SK-N-DZ (cell line): Measurements from ENCODE around the gene ZNF516.

Experiments
- DNase-seq: peaks from one replicate; pipeline ENCODE4 v3.0.0-alpha.2; 2015; ENCODE audit warnings: low spot score

ZNF516 gene

GRCh38 chr18:76422121-76422520, 72.9 kb downstream of the ZNF516 start:
- DNase-seq: no peak

DNA sequence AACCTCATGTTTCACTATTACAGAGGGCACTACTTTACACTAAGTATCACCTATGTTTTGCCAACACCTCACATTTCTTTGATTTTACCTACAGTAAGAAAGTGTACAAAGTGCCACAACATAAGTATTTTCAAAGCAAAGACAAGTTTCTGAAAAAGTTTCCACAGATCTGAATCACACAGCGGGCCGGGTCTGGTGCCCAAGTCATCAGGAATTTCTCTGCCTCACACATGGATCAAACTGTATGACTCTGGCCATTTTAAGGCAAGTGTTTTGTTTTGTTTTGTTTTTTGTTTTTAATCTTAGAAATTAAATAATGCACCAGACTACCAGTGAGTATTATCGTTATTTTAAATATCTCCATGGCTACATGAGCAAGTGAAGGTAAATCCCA, 73.4 kb downstream of the ZNF516 start:
- no peak for DNase-seq

DNA sequence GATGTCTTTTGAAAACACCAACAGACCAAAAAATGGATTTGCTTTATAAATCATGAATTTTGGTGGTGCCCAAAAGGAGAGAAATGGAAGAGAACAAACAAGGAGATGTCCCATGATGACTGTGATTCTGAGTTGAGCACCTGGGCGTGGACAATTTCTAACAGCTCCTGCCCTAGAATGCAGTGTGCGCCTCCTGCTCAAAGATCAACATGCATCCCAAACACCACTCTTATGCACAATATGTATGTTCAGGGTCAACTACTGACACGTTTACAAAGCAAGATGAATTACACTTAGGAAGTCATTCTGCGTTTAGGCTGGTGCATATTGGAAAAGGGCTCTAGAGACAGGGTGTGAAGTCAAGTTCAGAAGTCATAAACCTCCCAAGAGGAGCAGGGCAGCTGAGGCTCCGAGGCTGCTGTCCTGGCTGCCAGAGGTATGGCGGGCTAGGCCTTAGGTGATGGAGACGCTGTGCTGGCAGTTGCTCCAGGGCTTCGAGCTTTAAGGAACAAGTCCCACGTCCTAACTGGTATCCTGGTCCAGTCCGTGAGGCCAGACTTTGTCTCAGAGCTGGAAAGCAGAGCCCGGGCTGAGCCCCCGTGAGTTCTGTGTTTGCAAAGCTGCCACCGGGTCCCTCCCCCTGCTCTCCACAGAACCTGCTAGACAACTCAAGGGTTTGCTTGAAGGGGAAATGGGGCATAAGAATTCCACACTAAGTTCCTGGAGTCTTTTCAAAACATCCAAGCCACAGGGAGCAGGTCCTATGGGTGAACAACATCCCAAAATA, 74.0 kb downstream of the ZNF516 start:
- DNase-seq: no peak

DNA sequence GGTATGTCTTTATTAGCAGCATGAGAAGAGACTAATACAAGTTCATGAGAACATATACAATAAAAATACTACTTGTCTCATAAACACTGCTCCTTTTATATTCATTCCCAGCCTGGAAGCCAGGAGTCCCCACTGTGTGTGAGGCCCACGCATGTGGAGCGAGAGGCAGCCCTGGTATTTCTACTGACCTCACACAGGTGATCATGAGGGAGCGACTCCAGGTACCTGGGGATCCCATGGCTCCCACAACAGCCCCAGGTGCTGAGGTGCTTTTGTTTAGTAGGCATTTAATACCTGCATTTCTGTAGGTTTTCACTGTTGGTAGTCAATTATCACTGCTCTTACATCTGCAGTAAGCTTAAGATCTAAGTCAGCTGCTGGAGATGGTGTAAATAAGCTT, 75.2 kb downstream of the ZNF516 start:
- no peak for DNase-seq

DNA sequence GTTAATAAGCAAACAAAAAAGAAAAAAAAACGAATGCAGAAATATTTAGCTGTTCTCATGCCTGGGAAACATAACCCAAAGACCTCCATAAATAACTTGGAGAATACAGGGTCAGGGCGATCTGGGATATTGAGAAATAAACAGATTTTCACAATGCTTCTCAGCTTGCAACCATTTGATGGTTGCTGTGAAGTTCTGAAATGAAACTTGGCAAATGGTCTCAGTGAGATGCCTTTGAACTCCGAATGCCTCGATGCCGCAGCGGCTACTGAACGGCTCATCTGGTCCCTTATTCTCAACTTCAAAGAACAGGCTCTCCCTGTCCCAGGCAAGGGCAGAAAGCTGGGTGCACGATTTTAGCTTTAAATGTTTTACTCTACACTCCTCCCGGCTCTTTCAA, 78.1 kb downstream of the ZNF516 start:
- no peak for DNase-seq

DNA sequence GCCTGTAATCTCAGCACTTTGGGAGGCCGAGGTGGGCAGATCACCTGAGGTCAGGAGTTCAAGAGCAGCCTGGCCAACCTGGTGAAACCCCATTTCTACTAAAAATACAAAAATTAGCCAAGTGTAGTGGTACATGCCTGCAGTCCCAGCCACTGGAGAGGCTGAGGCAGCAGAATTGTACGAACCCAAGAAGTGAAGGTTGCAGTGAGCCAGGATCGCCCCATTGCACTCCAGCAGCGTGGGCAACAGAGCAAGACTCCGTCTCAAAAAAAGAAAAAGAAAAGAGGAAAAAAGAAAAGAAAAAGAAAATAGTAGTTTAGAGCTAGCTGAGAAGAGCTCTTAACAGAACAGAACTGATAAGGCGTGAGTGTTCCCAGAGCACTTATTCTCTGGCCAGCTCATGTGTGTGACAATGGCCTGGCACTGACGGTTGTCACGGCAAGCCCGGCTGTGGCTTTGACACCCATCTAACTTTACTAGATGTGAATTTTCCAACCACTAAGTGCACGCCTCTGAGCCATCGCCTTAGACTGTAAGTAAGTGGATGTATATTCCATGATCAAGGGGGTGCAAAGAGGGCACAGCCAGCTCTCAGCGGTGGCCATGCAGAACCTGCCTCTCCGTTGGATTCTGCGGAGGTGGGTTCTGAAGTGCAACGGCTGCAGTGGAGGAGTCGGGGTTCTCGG, 80.0 kb downstream of the ZNF516 start:
- no peak for DNase-seq

DNA sequence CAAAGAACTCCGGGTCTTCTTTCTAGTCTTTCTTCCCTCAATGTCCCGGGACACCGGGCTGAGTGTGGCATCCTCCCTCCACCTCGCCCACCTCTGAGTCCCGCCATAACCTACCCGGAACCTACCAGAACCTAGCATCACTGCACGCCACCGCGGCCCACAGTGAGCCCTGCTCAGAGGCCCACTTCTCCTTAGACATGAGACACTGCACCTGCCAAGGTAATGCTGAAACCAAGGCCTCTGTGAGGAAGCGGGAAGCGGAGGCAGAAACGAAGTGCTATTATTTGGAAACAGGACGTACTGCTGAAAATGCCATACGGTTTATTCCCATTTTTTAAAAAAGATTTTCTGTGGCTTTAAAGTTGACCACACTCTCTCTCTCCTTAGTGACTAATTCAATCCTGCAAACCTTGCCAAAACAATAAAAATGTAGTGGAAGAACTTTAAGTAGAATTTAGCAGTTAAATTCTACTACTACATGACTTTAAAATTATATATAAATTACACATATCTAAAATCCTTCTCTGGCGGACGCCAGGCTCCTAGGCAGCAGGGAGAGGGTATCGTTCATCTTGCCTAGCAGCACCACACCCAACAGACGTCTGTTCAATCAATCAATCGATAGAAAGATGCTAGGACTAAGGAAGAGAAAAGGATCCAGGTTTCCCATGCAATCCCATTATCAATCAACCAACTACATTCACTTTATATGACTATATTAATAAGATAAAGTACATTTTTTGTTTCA, 82.0 kb downstream of the ZNF516 start:
- no peak for DNase-seq

- DNase-seq: no peak
Observed at GRCh38 chr18:76412010-76412817, 82.8 kb downstream of the ZNF516 start.

GRCh38 chr18:76410660-76411417, 84.2 kb downstream of the ZNF516 start:
- DNase-seq: no peak

GRCh38 chr18:76410033-76410432, 85.0 kb downstream of the ZNF516 start:
- no peak for DNase-seq

- no peak for DNase-seq
Observed at GRCh38 chr18:76408480-76409067, 86.5 kb downstream of the ZNF516 start.

DNA sequence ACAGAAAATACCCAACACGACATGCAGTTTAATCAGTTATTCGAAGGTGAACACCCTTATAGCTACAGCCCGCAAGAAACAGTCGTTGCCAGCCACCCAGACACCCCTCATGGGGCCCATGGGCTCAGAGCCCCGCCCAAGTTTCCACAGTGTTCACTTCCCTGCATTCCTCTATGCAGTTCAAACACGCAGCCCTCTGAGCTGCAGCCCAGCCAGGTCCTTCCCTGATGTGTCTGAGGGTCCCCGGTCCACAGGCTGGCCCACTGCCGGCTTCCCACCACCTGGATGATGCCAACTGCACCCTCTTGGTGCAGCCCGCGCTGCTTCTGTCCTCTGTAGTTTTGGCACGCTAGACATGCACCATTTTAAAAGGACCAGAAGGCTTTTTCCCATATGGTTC, 87.4 kb downstream of the ZNF516 start:
- DNase-seq: no peak

- DNase-seq: no peak
Observed at GRCh38 chr18:76406791-76407190, 88.3 kb downstream of the ZNF516 start.

- peak; percentile 38 for DNase-seq
Observed at GRCh38 chr18:76405681-76406356, 89.2 kb downstream of the ZNF516 start.

- DNase-seq: no peak
Observed at GRCh38 chr18:76405280-76405679, 89.8 kb downstream of the ZNF516 start.

DNA sequence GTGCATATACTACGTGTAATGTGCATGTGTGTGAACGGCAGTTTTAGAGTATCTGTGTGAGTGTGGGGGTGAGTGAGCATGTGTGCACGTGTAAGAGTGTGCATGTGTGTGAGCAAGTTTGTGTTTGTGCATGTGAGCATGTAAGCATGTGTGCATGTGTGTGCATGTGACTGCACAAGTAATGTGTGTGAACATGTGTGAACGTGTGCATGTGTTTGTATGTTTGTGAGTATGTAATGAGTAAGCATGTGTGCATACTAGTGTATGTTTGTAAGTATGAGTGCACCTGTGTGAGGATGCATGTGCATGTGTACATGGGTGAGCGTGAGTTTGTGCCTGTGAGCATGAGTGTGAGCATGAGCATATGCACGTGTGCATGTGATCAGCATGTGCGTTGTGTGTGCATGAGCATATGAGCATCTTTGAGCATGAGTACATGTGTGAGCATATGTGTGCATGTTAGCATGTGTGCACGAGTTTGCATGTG, 90.7 kb downstream of the ZNF516 start:
- DNase-seq: no peak

GRCh38 chr18:76402026-76402990, 92.7 kb downstream of the ZNF516 start:
- no peak for DNase-seq

GRCh38 chr18:76401498-76401897, 93.5 kb downstream of the ZNF516 start:
- DNase-seq: no peak
